ENCODE data around the gene GAK.

The GAK gene

DNA sequence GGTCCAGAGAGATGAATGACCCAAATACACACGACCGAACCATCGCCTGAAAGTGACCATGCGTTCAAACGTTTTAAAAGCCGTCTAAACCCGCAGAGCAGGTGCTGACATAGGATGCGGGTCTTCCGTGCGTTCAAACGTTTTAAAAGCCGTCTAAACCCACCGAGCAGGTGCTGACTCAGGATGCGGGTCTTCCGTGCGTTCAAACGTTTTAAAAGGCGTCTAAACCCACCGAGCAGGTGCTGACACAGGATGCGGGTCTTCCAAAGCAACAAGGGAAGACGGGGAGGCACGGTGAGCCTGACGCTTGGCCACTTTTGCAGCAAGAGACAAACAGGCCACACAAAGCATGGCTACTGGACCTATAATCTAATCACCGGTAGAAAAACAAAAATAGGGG lies 47.2 kb downstream of the GAK start:
- DNase-seq (ENCODE audit: low spot score) = no peak
- TF ChIP-seq, protein P1, sequence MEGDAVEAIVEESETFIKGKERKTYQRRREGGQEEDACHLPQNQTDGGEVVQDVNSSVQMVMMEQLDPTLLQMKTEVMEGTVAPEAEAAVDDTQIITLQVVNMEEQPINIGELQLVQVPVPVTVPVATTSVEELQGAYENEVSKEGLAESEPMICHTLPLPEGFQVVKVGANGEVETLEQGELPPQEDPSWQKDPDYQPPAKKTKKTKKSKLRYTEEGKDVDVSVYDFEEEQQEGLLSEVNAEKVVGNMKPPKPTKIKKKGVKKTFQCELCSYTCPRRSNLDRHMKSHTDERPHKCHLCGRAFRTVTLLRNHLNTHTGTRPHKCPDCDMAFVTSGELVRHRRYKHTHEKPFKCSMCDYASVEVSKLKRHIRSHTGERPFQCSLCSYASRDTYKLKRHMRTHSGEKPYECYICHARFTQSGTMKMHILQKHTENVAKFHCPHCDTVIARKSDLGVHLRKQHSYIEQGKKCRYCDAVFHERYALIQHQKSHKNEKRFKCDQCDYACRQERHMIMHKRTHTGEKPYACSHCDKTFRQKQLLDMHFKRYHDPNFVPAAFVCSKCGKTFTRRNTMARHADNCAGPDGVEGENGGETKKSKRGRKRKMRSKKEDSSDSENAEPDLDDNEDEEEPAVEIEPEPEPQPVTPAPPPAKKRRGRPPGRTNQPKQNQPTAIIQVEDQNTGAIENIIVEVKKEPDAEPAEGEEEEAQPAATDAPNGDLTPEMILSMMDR (IDR thresholded peaks at IDR 0.05; ENCODE audit: borderline replicate concordance, control extremely low read depth, extremely low read depth, insufficient read depth, missing control alignments) = no peak
- in situ Hi-C loops (cut with MboI; ENCODE audit: low sequenced_read_pairs, unreplicated experiment) = no loop called here

DNA sequence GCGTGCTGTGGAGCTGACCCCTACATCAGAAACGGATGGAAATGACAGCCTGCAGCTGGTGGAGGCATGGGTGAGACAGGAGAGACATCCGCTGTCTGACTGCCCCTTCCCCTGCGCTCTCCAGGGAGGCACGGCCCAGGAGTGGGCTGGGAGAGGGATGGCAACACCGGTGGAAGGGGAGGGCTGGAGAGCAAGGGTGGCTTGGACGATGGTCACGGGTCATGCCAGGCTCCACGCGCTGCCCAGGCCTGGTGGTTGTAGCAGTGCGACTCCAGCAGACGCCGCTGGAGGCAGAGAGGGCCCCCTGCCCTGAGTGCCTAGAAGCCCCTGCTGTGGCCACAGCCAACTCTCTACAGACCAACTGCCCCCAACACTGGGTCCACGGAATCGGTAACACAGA lies 47.9 kb downstream of the GAK start:
- in situ Hi-C loops (cut with MboI; ENCODE audit: low sequenced_read_pairs, unreplicated experiment) = no loop called here
- no peak for DNase-seq (ENCODE audit: low spot score)
- TF ChIP-seq, protein P1 (IDR thresholded peaks at IDR 0.05; ENCODE audit: borderline replicate concordance, control extremely low read depth, extremely low read depth, insufficient read depth, missing control alignments) = no peak

DNA sequence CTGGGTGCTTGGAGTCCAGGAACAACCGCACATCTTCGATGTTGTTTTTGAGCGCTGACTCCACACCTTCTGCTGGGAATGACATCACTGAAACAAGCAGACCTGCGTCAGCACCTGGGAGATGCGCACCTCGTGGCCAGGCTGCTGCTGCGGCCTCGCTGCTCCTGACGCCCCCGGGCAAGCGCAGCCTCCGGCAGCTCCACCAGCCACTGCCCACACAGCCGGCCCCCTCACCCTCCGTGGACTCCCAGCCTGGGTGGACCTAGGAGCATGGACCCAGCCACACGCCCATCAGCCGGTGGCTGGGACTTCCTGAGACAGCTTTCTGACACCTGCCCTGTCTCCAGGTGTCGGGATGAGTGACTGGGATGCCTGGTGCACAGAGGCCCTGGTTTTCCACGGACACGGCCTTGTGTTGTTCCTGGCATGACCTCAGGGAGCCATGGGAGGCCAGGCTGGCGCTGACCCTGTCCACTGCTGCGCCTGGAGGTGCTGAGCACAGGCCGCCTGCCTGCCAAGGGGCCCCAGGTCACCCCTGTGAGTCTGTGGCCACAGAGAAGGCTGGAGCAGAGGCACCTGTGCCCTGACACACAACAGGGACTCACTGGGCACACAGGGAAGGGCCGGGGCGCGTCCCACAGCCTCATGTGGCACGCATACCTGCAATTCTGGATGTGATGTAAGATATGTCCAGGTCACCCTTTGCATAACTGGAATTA lies 48.6 kb downstream of the GAK start:
- TF ChIP-seq, protein P1 (IDR thresholded peaks at IDR 0.05; ENCODE audit: borderline replicate concordance, control extremely low read depth, extremely low read depth, insufficient read depth, missing control alignments) = no peak
- in situ Hi-C loops (cut with MboI; ENCODE audit: low sequenced_read_pairs, unreplicated experiment) = no loop called here
- DNase-seq (ENCODE audit: low spot score) = no peak

DNA sequence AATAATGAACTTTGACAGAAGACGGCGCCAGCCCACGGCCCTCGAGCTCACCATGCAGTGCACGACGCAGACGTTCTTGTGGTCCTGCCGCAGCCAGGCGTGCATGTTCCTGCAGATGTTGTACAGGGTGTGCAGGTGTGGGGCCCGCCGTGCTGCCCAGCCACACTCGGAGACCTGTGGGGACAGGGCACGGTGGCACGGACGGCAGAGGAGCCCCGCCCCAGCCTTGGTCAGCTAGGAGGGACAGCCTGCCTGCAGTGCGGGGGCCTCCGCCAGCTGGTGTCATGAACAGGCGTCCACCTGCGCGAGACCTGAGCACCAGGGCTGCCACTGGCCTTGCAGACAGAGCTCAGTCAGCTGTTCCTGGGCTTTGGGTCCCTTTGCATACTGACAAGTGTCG lies 49.5 kb downstream of the GAK start:
- in situ Hi-C loops (cut with MboI; ENCODE audit: low sequenced_read_pairs, unreplicated experiment) = no loop called here
- DNase-seq (ENCODE audit: low spot score) = no peak
- TF ChIP-seq, protein P1 (IDR thresholded peaks at IDR 0.05; ENCODE audit: borderline replicate concordance, control extremely low read depth, extremely low read depth, insufficient read depth, missing control alignments) = no peak

DNA sequence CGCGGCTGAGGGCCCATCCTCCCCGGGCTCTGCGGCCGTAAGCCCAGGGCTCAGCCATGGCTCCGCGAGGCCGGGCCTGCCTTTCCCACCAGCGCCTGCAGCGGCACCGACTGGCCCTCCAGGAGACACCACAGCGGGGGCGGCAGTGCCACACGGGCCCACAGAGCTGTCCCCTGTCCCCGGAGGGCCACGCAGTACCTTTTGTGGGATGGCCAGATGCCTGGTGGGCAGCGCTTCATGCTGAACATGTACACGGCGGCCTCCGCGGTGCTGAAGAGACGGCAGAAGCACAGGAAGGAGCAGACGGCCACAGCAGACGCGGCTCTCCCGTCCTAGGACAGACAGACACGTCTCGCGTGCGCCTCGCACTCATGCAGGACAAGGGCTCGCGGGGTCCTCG lies 50.4 kb downstream of the GAK start:
- in situ Hi-C loops (cut with MboI; ENCODE audit: low sequenced_read_pairs, unreplicated experiment) = no loop called here
- TF ChIP-seq, protein P1 (IDR thresholded peaks at IDR 0.05; ENCODE audit: borderline replicate concordance, control extremely low read depth, extremely low read depth, insufficient read depth, missing control alignments) = no peak
- DNase-seq (ENCODE audit: low spot score) = no peak

DNA sequence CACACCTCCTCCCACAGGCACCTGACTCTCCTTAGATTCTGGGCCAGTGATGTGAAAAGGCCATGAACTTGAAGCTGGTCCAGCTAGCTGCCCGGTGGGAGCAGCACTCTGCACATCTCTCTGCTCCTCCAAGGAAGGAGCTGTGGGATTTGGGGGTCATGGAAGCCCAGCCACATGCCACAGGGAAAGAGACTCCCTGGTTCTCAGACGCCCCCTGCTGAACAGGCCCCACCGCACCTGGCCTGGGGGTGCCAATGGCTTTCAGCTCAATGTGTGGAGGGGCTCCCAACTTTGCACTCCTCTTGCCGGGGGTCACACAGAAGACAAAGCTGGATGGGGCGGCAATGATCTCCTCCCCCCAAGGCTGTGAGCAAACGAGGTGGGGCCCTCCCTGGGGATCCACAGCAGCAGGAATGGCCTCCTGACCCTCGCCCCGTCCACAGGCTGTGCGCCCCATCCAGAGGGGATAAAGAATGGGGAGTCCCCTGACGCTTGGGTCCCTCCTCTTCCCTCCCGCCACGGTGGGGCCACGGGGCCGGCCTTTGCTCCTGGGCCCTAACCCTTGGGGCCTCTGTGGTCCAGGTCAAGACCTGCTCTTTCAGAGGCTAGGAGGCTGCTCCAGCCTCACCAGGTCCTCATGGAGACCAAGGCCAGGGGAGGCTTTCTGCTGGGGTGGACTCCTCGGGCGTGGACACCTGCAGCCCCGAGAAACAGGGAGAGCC lies 51.3 kb downstream of the GAK start:
- DNase-seq (ENCODE audit: low spot score) = no peak
- in situ Hi-C loops (cut with MboI; ENCODE audit: low sequenced_read_pairs, unreplicated experiment) = no loop called here
- TF ChIP-seq, protein P1 (IDR thresholded peaks at IDR 0.05; ENCODE audit: borderline replicate concordance, control extremely low read depth, extremely low read depth, insufficient read depth, missing control alignments) = no peak
